ENCODE measurements around the gene PDE7B. TPM values are rescaled to one million over a fixed set of nuclear protein-coding genes. Genes with fewer than 3 reads are reported as not detected.
A peak's percentile ranks its signal among the peaks of the same experiment; 100 is the strongest.

The PDE7B gene
- total RNA-seq, 2 donors from 2014 or later: 9.0 to 11.2 TPM

DNA sequence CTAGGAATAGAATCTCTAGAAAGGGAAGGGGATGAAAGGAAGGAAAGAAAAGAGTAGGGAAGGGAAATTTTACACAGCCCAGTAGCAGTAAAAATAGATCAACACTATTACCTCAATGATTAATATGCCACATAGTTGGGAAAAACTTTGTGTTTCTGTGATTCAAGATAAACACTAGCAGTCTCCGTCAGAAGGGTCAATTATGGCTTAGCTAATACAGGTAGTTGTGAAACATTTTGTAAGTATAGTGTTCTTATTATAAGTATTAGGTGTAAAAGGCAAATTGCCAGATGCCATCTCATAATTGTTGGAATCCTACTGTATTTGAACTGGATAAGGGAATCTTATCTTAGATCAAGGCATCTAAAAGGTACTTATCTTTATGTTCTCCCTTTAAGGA is 232.9 kb downstream of the PDE7B start:
- Histone ChIP-seq H3K9me3 (no peaks in the 10 kb centered on the region), H3K27me3 (no peaks in the 10 kb centered on the region), H3K4me3 (no peak overlapping the region), H3K36me3 (no peaks in the 10 kb centered on the region), H3K27ac (no peak overlapping the region), H3K4me1 (peaks cover 0 to 15% of the 10 kb centered on the region in 2 donors)
- no peak for TF ChIP-seq CTCF (IDR thresholded peaks at IDR 0.05)
- DNase-seq (ENCODE audit: low spot score): no peak

DNA sequence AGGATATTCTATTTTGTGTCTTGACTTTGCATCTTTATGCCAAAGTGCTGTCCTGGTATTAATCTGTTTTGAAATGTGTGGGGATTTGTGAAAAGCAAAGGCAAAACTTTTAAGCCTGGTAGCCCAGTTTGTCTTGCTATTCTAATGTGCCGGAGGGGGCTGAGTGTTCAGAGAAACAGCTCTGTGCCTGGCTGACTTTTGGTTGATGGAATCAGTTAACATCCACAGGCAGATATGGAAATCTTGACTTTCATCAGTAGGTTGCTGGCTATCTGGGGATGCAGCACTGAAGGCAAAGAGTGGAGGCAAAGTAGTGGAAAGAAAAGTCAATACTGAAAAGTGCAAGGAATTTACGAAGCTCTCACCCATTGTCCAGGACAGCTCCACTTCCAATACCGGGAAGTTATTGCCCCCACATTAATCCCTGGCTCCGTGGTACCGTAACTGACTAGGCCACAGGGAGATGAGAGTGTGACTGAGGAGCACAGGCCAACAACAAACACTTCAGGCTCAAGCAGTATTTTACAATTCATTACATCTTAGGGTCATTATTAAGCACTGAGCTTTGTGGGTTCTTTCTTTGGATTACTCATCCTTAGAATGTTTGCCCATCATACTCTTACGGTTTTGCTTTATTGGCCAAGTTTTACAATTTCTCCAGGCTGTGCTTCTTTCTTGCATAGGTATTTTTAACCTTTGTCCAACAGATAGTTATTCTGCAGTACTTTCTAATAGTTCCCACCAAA is 234.0 kb downstream of the PDE7B start:
- DNase-seq (ENCODE audit: low spot score): no peak
- H3K9me3 ChIP-seq: no peaks in the 10 kb centered on the region
- TF ChIP-seq CTCF (IDR thresholded peaks at IDR 0.05): no peak
- no peak overlapping the region for H3K27ac ChIP-seq
- no peaks in the 10 kb centered on the region for H3K27me3 ChIP-seq
- H3K36me3 ChIP-seq: no peaks in the 10 kb centered on the region
- no peak overlapping the region for H3K4me3 ChIP-seq
- peaks cover 0 to 11% of the 10 kb centered on the region in 2 donors for H3K4me1 ChIP-seq

GRCh38 chr6:136086686-136087085 is 235.2 kb downstream of the PDE7B start:
- no peak for TF ChIP-seq CTCF (IDR thresholded peaks at IDR 0.05)
- Histone ChIP-seq H3K27me3 (no peaks in the 10 kb centered on the region), H3K4me3 (no peak overlapping the region), H3K9me3 (no peaks in the 10 kb centered on the region), H3K27ac (peak overlapping the region in 1 of 2 donors; percentile 53), H3K4me1 (peaks cover 0 to 11% of the 10 kb centered on the region in 2 donors), H3K36me3 (no peaks in the 10 kb centered on the region)
- no peak for DNase-seq (ENCODE audit: low spot score)

DNA sequence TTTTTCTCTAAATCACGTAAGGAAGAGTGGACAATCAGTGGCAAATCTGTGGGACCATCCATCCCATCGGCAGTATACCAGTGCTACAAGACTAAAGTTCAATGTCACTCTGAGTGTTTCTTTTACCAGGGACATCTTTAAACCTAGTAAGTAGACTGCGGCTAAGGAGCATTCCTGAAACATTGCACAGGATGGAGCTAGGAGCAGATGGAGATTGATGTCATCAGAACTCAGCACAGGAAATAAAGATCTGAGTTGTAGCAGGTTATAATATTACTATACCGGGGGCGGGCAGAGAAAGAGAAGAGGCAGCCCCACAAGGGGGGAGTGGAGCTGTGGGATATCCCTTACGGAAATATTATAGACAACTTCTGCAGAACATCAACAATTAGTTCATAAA is 236.5 kb downstream of the PDE7B start:
- H3K36me3 ChIP-seq: no peaks in the 10 kb centered on the region
- no peak overlapping the region for H3K4me3 ChIP-seq
- DNase-seq (ENCODE audit: low spot score): no peak
- H3K27ac ChIP-seq: no peak overlapping the region
- no peaks in the 10 kb centered on the region for H3K27me3 ChIP-seq
- TF ChIP-seq CTCF (IDR thresholded peaks at IDR 0.05): no peak
- H3K4me1 ChIP-seq: peaks cover 0 to 11% of the 10 kb centered on the region in 2 donors
- H3K9me3 ChIP-seq: no peaks in the 10 kb centered on the region

GRCh38 chr6:136088693-136089092 is 237.2 kb downstream of the PDE7B start:
- TF ChIP-seq CTCF (IDR thresholded peaks at IDR 0.05): no peak
- H3K4me1 ChIP-seq: peaks cover 0 to 11% of the 10 kb centered on the region in 2 donors
- no peak overlapping the region for H3K4me3 ChIP-seq
- no peak for DNase-seq (ENCODE audit: low spot score)
- H3K9me3 ChIP-seq: no peaks in the 10 kb centered on the region
- no peak overlapping the region for H3K27ac ChIP-seq
- H3K36me3 ChIP-seq: no peaks in the 10 kb centered on the region
- H3K27me3 ChIP-seq: no peaks in the 10 kb centered on the region

- no peak for DNase-seq (ENCODE audit: low spot score)
- Histone ChIP-seq H3K36me3 (no peaks in the 10 kb centered on the region), H3K4me1 (peaks cover 0 to 10% of the 10 kb centered on the region in 2 donors), H3K27me3 (no peaks in the 10 kb centered on the region), H3K4me3 (no peak overlapping the region), H3K27ac (no peak overlapping the region), H3K9me3 (no peaks in the 10 kb centered on the region)
- no peak for TF ChIP-seq CTCF (IDR thresholded peaks at IDR 0.05)
These were observed 238.4 kb downstream of the PDE7B start for GRCh38 chr6:136089876-136090275.

Data from right atrium auricular region (tissue), 2 donors.